ENCODE results near the gene SIGLEC9.

SIGLEC9 gene

GRCh38 chr19:51097796-51098195 lies 26.9 kb upstream of the SIGLEC9 start:
- DNase-seq = no peak

- DNase-seq = no peak
These were observed 26.2 kb upstream of the SIGLEC9 start for GRCh38 chr19:51098365-51099046.

GRCh38 chr19:51099047-51099382 lies 25.7 kb upstream of the SIGLEC9 start:
- no peak for DNase-seq

GRCh38 chr19:51100601-51101000 lies 24.1 kb upstream of the SIGLEC9 start:
- DNase-seq = no peak

- DNase-seq = no peak
These were observed 23.4 kb upstream of the SIGLEC9 start for GRCh38 chr19:51101171-51101865.

- DNase-seq = no peak
These were observed 21.7 kb upstream of the SIGLEC9 start for GRCh38 chr19:51102991-51103390.

- no peak for DNase-seq
These were observed 20.8 kb upstream of the SIGLEC9 start for GRCh38 chr19:51103926-51104341.

- DNase-seq = no peak
These were observed 17.2 kb upstream of the SIGLEC9 start for GRCh38 chr19:51107406-51108065.

- peak; percentile 97 for DNase-seq
These were observed 16.5 kb upstream of the SIGLEC9 start, which contains the start of gene CTU1 for GRCh38 chr19:51108066-51108804. Gene CTU1 (minus strand): TSS chr19:51108409. CDS start chr19:51104569, 3,840 bp downstream.

GRCh38 chr19:51108805-51109146 lies 15.9 kb upstream of the SIGLEC9 start:
- DNase-seq = no peak

- DNase-seq = no peak
These were observed 14.1 kb upstream of the SIGLEC9 start for GRCh38 chr19:51110666-51110971.

GRCh38 chr19:51111606-51112005 lies 13.1 kb upstream of the SIGLEC9 start:
- no peak for DNase-seq

GRCh38 chr19:51114087-51114729 lies 10.5 kb upstream of the SIGLEC9 start:
- no peak for DNase-seq

GRCh38 chr19:51116736-51117286 lies 7.9 kb upstream of the SIGLEC9 start:
- DNase-seq = no peak

GRCh38 chr19:51119101-51119500 lies 5.6 kb upstream of the SIGLEC9 start:
- DNase-seq = no peak

GRCh38 chr19:51119611-51120010 lies 5.1 kb upstream of the SIGLEC9 start:
- no peak for DNase-seq

- no peak for DNase-seq
These were observed 4.5 kb upstream of the SIGLEC9 start for GRCh38 chr19:51120160-51120559.

GRCh38 chr19:51121257-51121656 lies 3.4 kb upstream of the SIGLEC9 start:
- no peak for DNase-seq

GRCh38 chr19:51122112-51122981 lies 2.4 kb upstream of the SIGLEC9 start:
- DNase-seq = no peak

- peak; percentile 59 for DNase-seq
These were observed 1.3 kb upstream of the SIGLEC9 start for GRCh38 chr19:51123381-51123800.

GRCh38 chr19:51123802-51124201 lies 904 bp upstream of the SIGLEC9 start:
- no peak for DNase-seq

GRCh38 chr19:51124216-51124615 lies 490 bp upstream of the SIGLEC9 start:
- DNase-seq = no peak

All from stimulated activated CD8-positive, alpha-beta memory T cell treated with anti-CD3 and anti-CD28 coated beads, Interleukin-4, amount 100 ng/mL, for 48 hours (primary cell).